Glutamatergic neuron (in vitro differentiated cells): ENCODE data around the gene SIL1. TPM values are rescaled to one million over a fixed set of nuclear protein-coding genes. Genes with fewer than 3 reads are reported as not detected.

Source experiments
- DNase-seq: peaks from one replicate; pipeline ENCODE4 v3.0.0; 2022
- H3K27ac Mint-ChIP-seq: one replicate; pipeline ENCODE4 v1.8.0; 2020; ENCODE audit warnings: mild to moderate bottlenecking, mixed read lengths, inconsistent platforms; ENCODE audit not compliant: unreplicated experiment
- H3K27me3 Mint-ChIP-seq: one replicate; pipeline ENCODE4 v1.8.0; 2020; ENCODE audit warnings: mild to moderate bottlenecking, moderate library complexity, mixed read lengths, inconsistent platforms; ENCODE audit not compliant: unreplicated experiment
- H3K36me3 Mint-ChIP-seq: one replicate; pipeline ENCODE4 v1.8.0; 2020; ENCODE audit warnings: mild to moderate bottlenecking, mixed read lengths, inconsistent platforms; ENCODE audit not compliant: unreplicated experiment
- H3K4me1 Mint-ChIP-seq: one replicate; pipeline ENCODE4 v1.8.0; 2020; ENCODE audit warnings: mild to moderate bottlenecking, low read depth, mixed read lengths, inconsistent platforms; ENCODE audit not compliant: unreplicated experiment
- H3K4me3 Mint-ChIP-seq: one replicate; pipeline ENCODE4 v1.8.0; 2020; ENCODE audit warnings: mild to moderate bottlenecking, mixed read lengths, inconsistent platforms; ENCODE audit not compliant: unreplicated experiment
- H3K9me3 Mint-ChIP-seq: one replicate; pipeline ENCODE4 v1.8.0; 2020; ENCODE audit warnings: mild to moderate bottlenecking, moderate library complexity, mixed read lengths, inconsistent platforms; ENCODE audit not compliant: unreplicated experiment
- total RNA-seq: library from RNA; stranded (reverse); fragmentation: NEBNext Ultra II Directional; extraction: Animal tissue kit (Norgen Biotek cat#: 25700); gene quantifications from one replicate; pipeline ENCODE4 v1.2.1, GENCODE V29; 2021; ENCODE audit not compliant: unreplicated experiment
- TF ChIP-seq, protein P1 (sequence below): fragments of 200-600 bp; sonication (generic); IDR thresholded peaks from one replicate; pipeline ENCODE4 v1.5.0; 2021; ENCODE audit not compliant: partially characterized antibody, unreplicated experiment

SIL1 gene
- total RNA-seq, 1 donor from 2014 or later: 15.9 TPM

DNA sequence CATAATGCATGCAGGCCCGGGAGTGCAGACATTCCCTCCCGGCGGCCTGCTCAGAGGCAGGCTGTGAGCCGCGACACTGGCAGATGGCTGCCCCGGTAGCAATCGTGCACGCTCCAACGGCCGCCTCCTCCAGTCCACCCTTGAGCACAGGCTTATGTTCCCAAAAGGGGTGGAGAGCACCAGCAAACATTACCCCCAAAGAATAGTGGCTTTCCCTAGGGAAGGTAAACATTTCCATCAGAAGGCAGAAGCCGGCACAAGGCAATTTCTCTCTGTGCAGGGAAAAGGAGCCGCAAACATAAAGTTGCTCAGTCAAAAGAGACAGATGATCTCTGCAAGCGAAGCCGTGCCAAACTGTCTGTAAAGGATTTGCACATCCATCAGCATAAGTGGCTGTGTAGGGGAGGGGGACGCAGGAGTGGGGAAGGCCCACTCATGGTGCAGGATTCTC lies 92.5 kb downstream of the SIL1 start:
- Mint-ChIP-seq H3K27ac (peak overlapping the region; percentile 94), H3K4me3 (peak overlapping the region; percentile 83), H3K4me1 (peaks cover 69% of the 10 kb centered on the region), H3K36me3 (no peaks in the 10 kb centered on the region), H3K27me3 (peaks cover 4% of the 10 kb centered on the region), H3K9me3 (peaks cover 16% of the 10 kb centered on the region)
- DNase-seq: peak; percentile 86
- TF ChIP-seq, protein P1, sequence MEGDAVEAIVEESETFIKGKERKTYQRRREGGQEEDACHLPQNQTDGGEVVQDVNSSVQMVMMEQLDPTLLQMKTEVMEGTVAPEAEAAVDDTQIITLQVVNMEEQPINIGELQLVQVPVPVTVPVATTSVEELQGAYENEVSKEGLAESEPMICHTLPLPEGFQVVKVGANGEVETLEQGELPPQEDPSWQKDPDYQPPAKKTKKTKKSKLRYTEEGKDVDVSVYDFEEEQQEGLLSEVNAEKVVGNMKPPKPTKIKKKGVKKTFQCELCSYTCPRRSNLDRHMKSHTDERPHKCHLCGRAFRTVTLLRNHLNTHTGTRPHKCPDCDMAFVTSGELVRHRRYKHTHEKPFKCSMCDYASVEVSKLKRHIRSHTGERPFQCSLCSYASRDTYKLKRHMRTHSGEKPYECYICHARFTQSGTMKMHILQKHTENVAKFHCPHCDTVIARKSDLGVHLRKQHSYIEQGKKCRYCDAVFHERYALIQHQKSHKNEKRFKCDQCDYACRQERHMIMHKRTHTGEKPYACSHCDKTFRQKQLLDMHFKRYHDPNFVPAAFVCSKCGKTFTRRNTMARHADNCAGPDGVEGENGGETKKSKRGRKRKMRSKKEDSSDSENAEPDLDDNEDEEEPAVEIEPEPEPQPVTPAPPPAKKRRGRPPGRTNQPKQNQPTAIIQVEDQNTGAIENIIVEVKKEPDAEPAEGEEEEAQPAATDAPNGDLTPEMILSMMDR: no peak

DNA sequence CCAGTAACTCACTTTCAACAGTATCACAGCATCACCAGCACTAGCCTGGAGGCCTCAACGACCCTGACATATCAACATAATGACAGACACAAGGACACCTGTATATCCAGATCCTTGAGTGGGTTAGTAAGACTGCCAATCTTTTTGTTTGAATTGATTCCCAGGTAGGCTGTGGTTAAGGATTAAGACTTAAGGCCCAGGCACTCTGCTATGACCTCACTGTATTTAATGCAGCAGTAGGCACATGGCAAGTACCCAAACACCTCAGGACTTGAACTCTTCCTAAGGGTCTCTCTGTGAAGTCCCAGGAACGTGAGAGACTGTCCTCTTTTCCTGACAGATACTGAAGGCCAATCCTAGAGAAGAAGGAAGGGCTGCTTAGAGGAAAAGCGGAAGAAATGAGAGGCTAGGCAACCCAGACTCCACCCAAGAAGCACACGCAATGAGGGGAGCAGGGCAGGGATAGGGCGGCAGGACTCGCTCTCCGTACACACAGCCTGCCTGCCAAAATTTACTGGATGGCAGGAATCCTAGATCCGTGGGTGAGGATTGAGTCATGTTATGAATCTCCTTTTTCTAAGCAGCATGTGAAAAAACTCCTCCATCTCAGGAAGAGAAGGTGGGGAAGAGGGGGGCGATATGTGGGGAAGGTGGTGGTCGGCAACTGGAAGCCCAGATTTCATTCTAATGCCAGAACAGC lies 93.4 kb downstream of the SIL1 start:
- Mint-ChIP-seq H3K4me1 (peaks cover 67% of the 10 kb centered on the region), H3K27me3 (peaks cover 4% of the 10 kb centered on the region), H3K36me3 (no peaks in the 10 kb centered on the region), H3K4me3 (peak overlapping the region; percentile 83), H3K27ac (peak overlapping the region; percentile 94), H3K9me3 (peaks cover 16% of the 10 kb centered on the region)
- TF ChIP-seq, protein P1: no peak
- no peak for DNase-seq

DNA sequence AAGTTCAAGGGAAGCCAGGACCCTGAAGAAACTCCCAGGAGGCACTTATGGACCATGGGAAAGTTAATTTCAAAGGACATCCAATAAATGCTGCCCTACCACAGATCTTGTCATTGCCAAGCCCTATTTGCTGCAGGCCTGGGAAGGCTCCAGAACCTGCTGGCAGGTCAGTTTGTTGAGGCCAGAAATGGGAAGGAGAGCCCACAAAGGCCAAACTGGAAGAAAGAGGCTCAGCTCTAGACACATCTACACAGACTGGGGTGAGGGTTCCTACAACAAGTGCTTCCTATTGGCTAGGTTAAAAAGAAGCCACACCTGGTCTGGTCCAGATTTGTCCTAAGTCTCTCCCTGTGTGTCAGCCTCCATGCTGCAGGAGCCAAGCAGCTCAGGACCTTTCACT lies 94.4 kb downstream of the SIL1 start:
- peaks cover 61% of the 10 kb centered on the region for H3K4me1 Mint-ChIP-seq
- peak overlapping the region; percentile 94 for H3K27ac Mint-ChIP-seq
- no peak for DNase-seq
- peaks cover 4% of the 10 kb centered on the region for H3K27me3 Mint-ChIP-seq
- TF ChIP-seq, protein P1: no peak
- H3K9me3 Mint-ChIP-seq: peaks cover 14% of the 10 kb centered on the region
- no peak overlapping the region for H3K4me3 Mint-ChIP-seq
- no peaks in the 10 kb centered on the region for H3K36me3 Mint-ChIP-seq

DNA sequence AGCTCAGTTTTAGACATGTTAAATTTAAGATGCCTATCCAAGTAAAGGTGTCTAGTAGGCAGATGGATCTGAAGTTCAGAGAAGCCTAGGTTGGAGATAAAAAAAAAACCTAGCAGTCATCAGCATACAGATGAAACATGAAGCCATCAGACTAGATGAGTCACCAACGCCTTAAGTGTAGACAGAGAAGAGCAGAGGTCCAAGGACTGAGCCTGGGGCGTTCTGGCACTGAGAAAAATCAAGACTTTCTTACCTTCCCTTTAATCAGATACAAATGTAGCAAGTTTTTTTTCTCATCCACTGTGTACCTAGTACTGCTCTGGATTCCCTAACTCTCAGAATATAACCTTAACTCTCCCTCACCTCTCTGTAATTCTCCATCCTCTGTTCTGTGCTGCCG lies 97.3 kb downstream of the SIL1 start:
- Mint-ChIP-seq H3K36me3 (no peaks in the 10 kb centered on the region), H3K27me3 (peaks cover 8% of the 10 kb centered on the region), H3K4me3 (no peak overlapping the region), H3K27ac (no peak overlapping the region), H3K4me1 (peaks cover 34% of the 10 kb centered on the region), H3K9me3 (peaks cover 11% of the 10 kb centered on the region)
- no peak for DNase-seq
- TF ChIP-seq, protein P1: no peak

DNA sequence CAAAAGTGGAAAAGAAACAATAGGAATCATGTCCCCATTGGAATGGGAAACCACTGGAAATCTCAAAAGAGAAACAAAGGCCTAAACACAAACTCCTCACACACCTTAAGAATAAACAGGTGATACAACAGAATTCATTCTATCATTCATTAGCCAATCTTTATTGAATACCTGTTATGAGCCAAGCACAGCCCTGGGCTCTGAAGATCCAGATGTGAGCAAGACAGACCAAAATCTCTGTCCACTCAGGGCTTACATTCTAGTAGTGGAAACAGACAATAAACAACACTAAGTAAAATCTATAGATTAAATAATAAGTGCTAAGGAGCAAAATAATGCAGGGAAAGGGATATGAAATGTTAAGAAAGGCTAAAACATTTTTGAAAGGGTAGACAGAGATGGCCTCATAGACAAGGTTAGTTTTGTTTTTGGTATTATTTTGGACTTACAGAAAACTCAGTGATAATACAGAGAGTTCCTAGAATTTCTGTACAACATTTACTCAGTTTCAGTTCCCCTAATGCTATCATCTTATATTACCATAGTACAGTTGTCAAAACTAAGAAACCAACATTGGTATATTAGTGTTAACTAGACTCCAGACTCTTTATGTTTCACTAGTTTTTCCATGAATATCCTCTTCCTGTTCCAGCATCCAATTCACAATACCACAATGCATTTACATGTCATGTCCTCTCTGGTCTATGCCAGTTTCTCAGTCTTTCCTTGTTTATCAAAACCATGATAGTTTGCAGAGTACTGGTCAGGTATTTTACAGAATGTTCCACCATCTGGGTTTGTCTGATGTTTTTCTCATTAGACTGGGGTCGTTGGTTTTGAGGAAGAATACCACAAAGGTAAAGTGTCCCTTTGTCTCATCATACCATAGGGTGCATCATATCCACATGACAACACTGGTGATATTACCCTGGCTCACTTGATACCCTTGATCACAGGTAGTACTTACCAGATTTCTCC lies 103.7 kb downstream of the SIL1 start:
- TF ChIP-seq, protein P1: no peak
- Mint-ChIP-seq H3K4me1 (peaks cover 14% of the 10 kb centered on the region), H3K4me3 (no peak overlapping the region), H3K9me3 (no peaks in the 10 kb centered on the region), H3K27ac (no peak overlapping the region), H3K27me3 (peaks cover 5% of the 10 kb centered on the region), H3K36me3 (no peaks in the 10 kb centered on the region)
- DNase-seq: no peak
